Keratinocyte (primary cell): ENCODE data around the gene EXOSC1.

ENCODE experiments used
- CTCF ChIP-seq, 3 experiments: IDR thresholded peaks in 1 of 3; conservative IDR thresholded peaks in 1 of 3; optimal IDR thresholded peaks in 1 of 3; 2 replicates in 2 of 3; 3 replicates in 1 of 3; pipeline versions ENCODE3 to v1.5.1; 2011; ENCODE audit warnings: low read length in 3 of 3, mild to moderate bottlenecking in 3 of 3, moderate library complexity in 2 of 3, control low read depth in 1 of 3, inconsistent platforms in 1 of 3; ENCODE audit not compliant: insufficient read depth in 2 of 3; ENCODE audit errors: extremely low read depth in 1 of 3
- EZH2 ChIP-seq: IDR thresholded peaks from one replicate; pipeline ENCODE4 v1.6.1; 2012; ENCODE audit warnings: inconsistent platforms, mild to moderate bottlenecking, low read length, moderate library complexity

- no peak for TF ChIP-seq CTCF (optimal IDR thresholded peaks at IDR 0.05 in 1 of 3, IDR thresholded peaks at IDR 0.05 in 1 of 3, conservative IDR thresholded peaks at IDR 0.05 in 1 of 3; ENCODE audit: extremely low read depth in 1 of 3, insufficient read depth in 2 of 3, low read length in 3 of 3)
- no peak for TF ChIP-seq EZH2
These were observed 34.1 kb upstream of the EXOSC1 start for GRCh38 chr10:97479939-97480338.
